Vagina (tissue), 2 donors: ENCODE data around the gene SLC6A4. TPM values are rescaled to one million over a fixed set of nuclear protein-coding genes. Genes with fewer than 3 reads are reported as not detected.

ENCODE experiments used
- DNase-seq, 2 donors: peaks; one replicate each; pipeline ENCODE4 v3.0.0-alpha.2; 2017; ENCODE audit errors: extremely low spot score in 2 of 2
- H3K27ac ChIP-seq: fragments of 200-600 bp; sonication (generic); one replicate; pipeline ENCODE4 v1.5.1; 2019
- H3K27me3 ChIP-seq: fragments of 200-600 bp; sonication (generic); one replicate; pipeline ENCODE4 v1.5.1; 2019
- H3K36me3 ChIP-seq, 2 donors: fragments of 200-600 bp; sonication (generic); one replicate each; pipeline ENCODE4 v1.5.1; 2017 to 2019
- H3K4me1 ChIP-seq: fragments of 200-600 bp; sonication (generic); one replicate; pipeline ENCODE4 v1.5.1; 2019
- H3K4me3 ChIP-seq, 2 donors: fragments of 200-600 bp; sonication (generic); 1 replicate in 1 of 2; 2 replicates in 1 of 2; pipeline ENCODE4 v1.5.1; 2016 to 2019
- H3K9me3 ChIP-seq: fragments of 200-600 bp; sonication (generic); one replicate; pipeline ENCODE4 v1.5.1; 2019
- POLR2A ChIP-seq, 2 donors: fragments of 450-650 bp; IDR thresholded peaks; one replicate each; pipeline ENCODE4 v1.6.1; 2017; ENCODE audit warnings: antibody characterized with exemption in 2 of 2, mild to moderate bottlenecking in 2 of 2, moderate library complexity in 2 of 2
- POLR2AphosphoS5 ChIP-seq, 2 donors: sonication (generic); formaldehyde crosslinking; IDR thresholded peaks; one replicate each; pipeline ENCODE4 v1.9.0; 2017; ENCODE audit warnings: antibody characterized with exemption in 2 of 2, mild to moderate bottlenecking in 2 of 2, low read depth in 1 of 2; ENCODE audit not compliant: insufficient read depth in 1 of 2
- intact Hi-C: fragments of 100-400 bp; cut with DNase I; formaldehyde crosslinking; loops from one replicate; pipeline ENCODE4 v1.15.1; 2023
- total RNA-seq: library from RNA; depleted of rRNA; stranded (reverse); fragments of >200 nt; gene quantifications from one replicate; pipeline ENCODE4 v1.2.3, GENCODE V29; 2016
- TF ChIP-seq, protein P1 (sequence below), 3 experiments: fragments of 450-650 bp in 2 of 3; fragments of 200-600 bp in 1 of 3; sonication (generic) in 1 of 3; IDR thresholded peaks; one replicate each; pipeline ENCODE4 v1.5.1; 2017 to 2019; ENCODE audit warnings: antibody characterized with exemption in 3 of 3, mild to moderate bottlenecking in 2 of 3, moderate library complexity in 2 of 3

Gene SLC6A4
- total RNA-seq, 1 donor from 2014 or later = 0.98 TPM

DNA sequence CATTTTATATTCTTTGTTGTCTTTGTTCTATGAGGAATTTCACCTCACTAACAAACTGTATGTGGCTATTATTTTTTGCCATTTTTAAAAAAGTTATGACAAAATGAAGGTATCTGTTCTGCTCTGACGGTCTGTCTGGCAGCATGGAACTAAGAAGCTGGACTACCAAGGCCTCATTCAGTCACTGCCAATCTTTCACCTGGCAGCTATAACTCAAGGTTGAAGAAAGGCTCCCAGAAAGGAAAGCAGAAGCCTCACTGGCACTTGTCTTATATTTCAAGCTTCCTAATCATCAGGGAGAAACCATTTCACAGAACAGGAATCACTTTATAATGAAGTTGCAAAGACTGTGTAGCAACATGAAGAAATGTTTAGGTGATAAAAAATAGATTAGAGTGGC, 18.7 kb upstream of the SLC6A4 start:
- TF ChIP-seq POLR2A (IDR thresholded peaks at IDR 0.05) (no peak), POLR2AphosphoS5 (IDR thresholded peaks at IDR 0.05; ENCODE audit: insufficient read depth in 1 of 2, low read depth in 1 of 2) (no peak)
- TF ChIP-seq, protein P1, sequence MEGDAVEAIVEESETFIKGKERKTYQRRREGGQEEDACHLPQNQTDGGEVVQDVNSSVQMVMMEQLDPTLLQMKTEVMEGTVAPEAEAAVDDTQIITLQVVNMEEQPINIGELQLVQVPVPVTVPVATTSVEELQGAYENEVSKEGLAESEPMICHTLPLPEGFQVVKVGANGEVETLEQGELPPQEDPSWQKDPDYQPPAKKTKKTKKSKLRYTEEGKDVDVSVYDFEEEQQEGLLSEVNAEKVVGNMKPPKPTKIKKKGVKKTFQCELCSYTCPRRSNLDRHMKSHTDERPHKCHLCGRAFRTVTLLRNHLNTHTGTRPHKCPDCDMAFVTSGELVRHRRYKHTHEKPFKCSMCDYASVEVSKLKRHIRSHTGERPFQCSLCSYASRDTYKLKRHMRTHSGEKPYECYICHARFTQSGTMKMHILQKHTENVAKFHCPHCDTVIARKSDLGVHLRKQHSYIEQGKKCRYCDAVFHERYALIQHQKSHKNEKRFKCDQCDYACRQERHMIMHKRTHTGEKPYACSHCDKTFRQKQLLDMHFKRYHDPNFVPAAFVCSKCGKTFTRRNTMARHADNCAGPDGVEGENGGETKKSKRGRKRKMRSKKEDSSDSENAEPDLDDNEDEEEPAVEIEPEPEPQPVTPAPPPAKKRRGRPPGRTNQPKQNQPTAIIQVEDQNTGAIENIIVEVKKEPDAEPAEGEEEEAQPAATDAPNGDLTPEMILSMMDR (IDR thresholded peaks at IDR 0.05) = no peak
- Histone ChIP-seq H3K27me3 (no peaks in the 10 kb centered on the region), H3K4me3 (no peak overlapping the region), H3K36me3 (peaks cover 0 to 54% of the 10 kb centered on the region in 2 donors), H3K9me3 (no peaks in the 10 kb centered on the region), H3K27ac (no peak overlapping the region), H3K4me1 (no peaks in the 10 kb centered on the region)
- intact Hi-C loops = no loop called here
- no peak for DNase-seq

DNA sequence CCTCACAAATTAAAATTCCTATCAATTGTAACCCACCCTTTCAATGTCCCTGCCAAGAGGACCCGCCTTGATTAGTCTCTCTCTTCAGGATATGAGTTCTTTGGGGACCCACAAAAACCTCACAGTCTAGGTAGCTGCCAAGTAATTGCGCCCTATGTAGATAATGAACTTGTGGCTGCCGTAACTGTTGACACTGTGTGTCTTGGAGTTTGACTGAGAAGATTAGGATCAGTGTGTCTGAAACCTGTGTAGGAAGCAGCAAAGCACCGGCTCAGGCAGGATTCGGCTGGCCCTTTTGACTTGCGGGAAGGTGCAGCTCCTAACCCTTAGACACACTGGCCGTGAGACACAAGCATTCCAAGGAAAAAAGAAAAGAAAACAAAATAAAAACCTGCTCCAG, 17.8 kb upstream of the SLC6A4 start:
- intact Hi-C loops = no loop called here
- Histone ChIP-seq H3K27me3 (no peaks in the 10 kb centered on the region), H3K27ac (no peak overlapping the region), H3K4me1 (no peaks in the 10 kb centered on the region), H3K4me3 (no peak overlapping the region), H3K9me3 (no peaks in the 10 kb centered on the region), H3K36me3 (peaks cover 0 to 55% of the 10 kb centered on the region in 2 donors)
- TF ChIP-seq, protein P1 (IDR thresholded peaks at IDR 0.05) = no peak
- TF ChIP-seq POLR2AphosphoS5 (IDR thresholded peaks at IDR 0.05; ENCODE audit: insufficient read depth in 1 of 2, low read depth in 1 of 2) (no peak), POLR2A (IDR thresholded peaks at IDR 0.05) (no peak)
- no peak for DNase-seq

DNA sequence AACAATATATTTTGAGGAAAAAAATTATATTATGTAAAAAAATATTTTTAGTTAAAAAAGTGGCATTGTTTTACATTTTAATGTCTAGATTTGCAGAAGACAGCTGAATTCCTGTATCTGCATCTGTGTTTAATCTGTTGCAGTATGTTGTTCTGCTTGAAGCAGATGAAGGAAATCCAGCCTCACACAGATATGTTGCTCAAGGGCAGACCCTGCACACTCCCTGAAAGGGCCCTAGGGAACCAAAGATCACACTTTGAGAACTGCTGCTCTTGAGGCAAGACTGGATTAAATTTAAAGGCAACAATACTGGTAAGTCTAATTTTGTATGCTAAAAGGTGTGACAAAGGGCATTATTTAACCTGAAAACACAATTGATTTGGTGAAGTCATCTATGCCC, 16.4 kb upstream of the SLC6A4 start:
- TF ChIP-seq, protein P1 (IDR thresholded peaks at IDR 0.05) = no peak
- TF ChIP-seq POLR2A (IDR thresholded peaks at IDR 0.05) (no peak), POLR2AphosphoS5 (IDR thresholded peaks at IDR 0.05; ENCODE audit: insufficient read depth in 1 of 2, low read depth in 1 of 2) (no peak)
- no peak for DNase-seq
- Histone ChIP-seq H3K36me3 (peaks cover 0 to 54% of the 10 kb centered on the region in 2 donors), H3K4me1 (no peaks in the 10 kb centered on the region), H3K27ac (no peak overlapping the region), H3K9me3 (no peaks in the 10 kb centered on the region), H3K4me3 (no peak overlapping the region), H3K27me3 (no peaks in the 10 kb centered on the region)
- intact Hi-C loops = no loop called here

- H3K27ac ChIP-seq = no peak overlapping the region
- no peaks in the 10 kb centered on the region for H3K4me1 ChIP-seq
- peaks cover 0 to 40% of the 10 kb centered on the region in 2 donors for H3K36me3 ChIP-seq
- no peak for DNase-seq
- no peaks in the 10 kb centered on the region for H3K9me3 ChIP-seq
- no peak overlapping the region for H3K4me3 ChIP-seq
- intact Hi-C loops = no loop called here
- TF ChIP-seq, protein P1 (IDR thresholded peaks at IDR 0.05) = no peak
- no peak for TF ChIP-seq POLR2A (IDR thresholded peaks at IDR 0.05)
- TF ChIP-seq POLR2AphosphoS5 (IDR thresholded peaks at IDR 0.05; ENCODE audit: insufficient read depth in 1 of 2, low read depth in 1 of 2) = no peak
- H3K27me3 ChIP-seq = no peaks in the 10 kb centered on the region
Measured at GRCh38 chr17:30249460-30249859, 14.0 kb upstream of the SLC6A4 start.

- DNase-seq = no peak
- no peak overlapping the region for H3K4me3 ChIP-seq
- H3K27ac ChIP-seq = no peak overlapping the region
- no peaks in the 10 kb centered on the region for H3K9me3 ChIP-seq
- H3K27me3 ChIP-seq = no peaks in the 10 kb centered on the region
- TF ChIP-seq POLR2A (IDR thresholded peaks at IDR 0.05) (no peak), POLR2AphosphoS5 (IDR thresholded peaks at IDR 0.05; ENCODE audit: insufficient read depth in 1 of 2, low read depth in 1 of 2) (no peak)
- TF ChIP-seq, protein P1 (IDR thresholded peaks at IDR 0.05) = no peak
- intact Hi-C loops = no loop called here
- H3K36me3 ChIP-seq = peaks cover 0 to 39% of the 10 kb centered on the region in 2 donors
- H3K4me1 ChIP-seq = no peaks in the 10 kb centered on the region
Measured at GRCh38 chr17:30248786-30249185, 13.3 kb upstream of the SLC6A4 start.
